ENCODE results near the gene HHIP.

The HHIP gene

GRCh38 chr4:144647590-144647989 is 1.6 kb downstream of the HHIP start:
- TF ChIP-seq CTCF (conservative IDR thresholded peaks at IDR 0.05) = no peak
- TF ChIP-seq ZFX (IDR thresholded peaks at IDR 0.05) = no peak
- H3K27ac ChIP-seq = no peak overlapping the region

DNA sequence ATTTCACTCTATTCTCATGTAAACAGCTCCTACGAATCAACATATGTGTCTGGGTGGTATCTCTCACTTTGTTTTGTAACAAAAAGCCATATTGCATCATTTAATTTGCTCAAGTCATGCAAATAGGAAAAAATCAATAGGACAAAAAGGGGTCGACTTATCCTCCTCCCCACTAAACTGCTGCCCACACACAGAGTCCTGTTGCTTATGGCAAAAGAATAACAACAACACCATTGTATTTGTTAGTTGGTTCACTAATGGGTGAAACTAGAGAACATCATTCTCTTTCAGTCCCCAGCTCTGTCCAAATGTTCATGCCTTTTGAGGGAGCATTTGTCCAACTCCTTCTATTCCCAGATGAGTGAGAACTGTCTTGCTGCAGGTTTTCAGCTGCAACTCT is 2.1 kb downstream of the HHIP start:
- no peak overlapping the region for H3K27ac ChIP-seq
- TF ChIP-seq ZFX (IDR thresholded peaks at IDR 0.05) (no peak), CTCF (conservative IDR thresholded peaks at IDR 0.05) (no peak)

- no peak overlapping the region for H3K27ac ChIP-seq
- TF ChIP-seq CTCF (conservative IDR thresholded peaks at IDR 0.05) (no peak), ZFX (IDR thresholded peaks at IDR 0.05) (no peak)
Measured at GRCh38 chr4:144649646-144650045, 3.7 kb downstream of the HHIP start.

GRCh38 chr4:144650311-144651005 is 4.5 kb downstream of the HHIP start:
- TF ChIP-seq ZFX (IDR thresholded peaks at IDR 0.05) (no peak), CTCF (conservative IDR thresholded peaks at IDR 0.05) (no peak)
- H3K27ac ChIP-seq = no peak overlapping the region

GRCh38 chr4:144653781-144654545 is 8.0 kb downstream of the HHIP start:
- TF ChIP-seq ZFX (IDR thresholded peaks at IDR 0.05) (no peak), CTCF (conservative IDR thresholded peaks at IDR 0.05) (no peak)
- H3K27ac ChIP-seq = no peak overlapping the region

- TF ChIP-seq ZFX (IDR thresholded peaks at IDR 0.05) (no peak), CTCF (conservative IDR thresholded peaks at IDR 0.05) (no peak)
Measured at GRCh38 chr4:144655491-144655890, 9.5 kb downstream of the HHIP start.

DNA sequence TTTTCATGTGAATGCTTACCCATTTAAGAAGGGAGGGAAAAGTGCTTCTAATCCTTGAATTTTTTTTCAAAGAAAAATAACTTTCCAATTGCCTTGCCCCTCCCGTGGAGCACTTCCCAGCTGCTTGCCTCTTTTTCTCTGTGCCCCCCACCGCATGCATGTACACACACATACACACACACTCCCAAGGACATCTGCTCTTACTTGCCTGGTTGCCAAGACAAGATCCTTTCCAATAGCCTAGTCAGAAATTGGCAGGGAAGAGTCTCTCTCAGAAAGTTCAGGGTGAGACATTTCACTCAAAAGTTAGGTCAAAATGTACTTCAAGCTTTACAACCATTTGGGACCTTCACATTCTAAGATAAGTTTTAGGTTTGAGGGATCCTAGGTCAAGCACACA is 10.9 kb downstream of the HHIP start:
- H3K27ac ChIP-seq = no peak overlapping the region
- TF ChIP-seq CTCF (conservative IDR thresholded peaks at IDR 0.05) (no peak), ZFX (IDR thresholded peaks at IDR 0.05) (no peak)

More at GRCh38 chr4:144655491-144655890, 9.5 kb downstream of the HHIP start:
- H3K27ac ChIP-seq = no peak overlapping the region
